OCI-LY1 (cell line): ENCODE data around the gene DKK3.

Experiments
- H2AFZ ChIP-seq: fragments of 200-600 bp; sonication (generic), shearing (Covaris generic); 2 replicates; pipeline ENCODE4 v1.6.0; 2014; ENCODE audit warnings: antibody characterized with exemption, mild to moderate bottlenecking, low read length
- H3F3A ChIP-seq: fragments of 200-600 bp; sonication (generic), shearing (Covaris generic); 2 replicates; pipeline ENCODE4 v1.6.0; 2014; ENCODE audit warnings: mild to moderate bottlenecking, antibody characterized with exemption, low read length, moderate library complexity; ENCODE audit not compliant: insufficient read depth
- H3K27ac ChIP-seq: fragments of 200-600 bp; sonication (generic); 2 replicates; pipeline ENCODE4 v1.5.1; 2014; ENCODE audit warnings: low read length, mixed run types, mild to moderate bottlenecking, low read depth; ENCODE audit not compliant: poor library complexity, severe bottlenecking
- H3K27me3 ChIP-seq: fragments of 200-600 bp; sonication (generic); 2 replicates; pipeline ENCODE4 v1.6.0; 2014; ENCODE audit warnings: antibody characterized with exemption, mild to moderate bottlenecking, low read length, moderate library complexity; ENCODE audit not compliant: insufficient read depth
- H3K36me3 ChIP-seq: fragments of 200-600 bp; sonication (generic); 2 replicates; pipeline ENCODE4 v1.6.1; 2014; ENCODE audit warnings: mild to moderate bottlenecking, antibody characterized with exemption, low read length, moderate library complexity, mixed read lengths; ENCODE audit not compliant: insufficient read depth
- H3K4me1 ChIP-seq: fragments of 200-600 bp; sonication (generic); 2 replicates; pipeline ENCODE4 v1.5.1; 2014; ENCODE audit warnings: mild to moderate bottlenecking, low read length, moderate library complexity; ENCODE audit not compliant: insufficient read depth, severe bottlenecking
- H3K4me2 ChIP-seq: fragments of 200-600 bp; sonication (generic), shearing (Covaris generic); 2 replicates; pipeline ENCODE4 v1.6.1; 2014; ENCODE audit warnings: low read length
- H3K4me3 ChIP-seq: fragments of 200-600 bp; sonication (generic); 2 replicates; pipeline ENCODE4 v1.5.1; 2014; ENCODE audit warnings: low read length, low read depth, mild to moderate bottlenecking, mixed read lengths; ENCODE audit not compliant: poor library complexity, severe bottlenecking
- H3K79me2 ChIP-seq: fragments of 200-600 bp; shearing (Covaris generic); 2 replicates; pipeline ENCODE4 v1.6.1; 2016; ENCODE audit warnings: mixed run types, low read length, mixed read lengths; ENCODE audit not compliant: insufficient read depth
- H3K9ac ChIP-seq: fragments of 200-600 bp; sonication (generic), shearing (Covaris generic); 2 replicates; pipeline ENCODE4 v1.6.1; 2014; ENCODE audit warnings: mild to moderate bottlenecking, low read length, mixed read lengths
- H3K9me2 ChIP-seq: fragments of 200-600 bp; sonication (generic), shearing (Covaris generic); 2 replicates; pipeline ENCODE4 v1.6.1; 2014; ENCODE audit warnings: low read depth, mild to moderate bottlenecking, low read length, mixed read lengths
- H3K9me3 ChIP-seq: fragments of 200-600 bp; shearing (Covaris generic); 2 replicates; pipeline ENCODE4 v1.6.1; 2014; ENCODE audit warnings: low read length, mixed read lengths
- H4K20me1 ChIP-seq: fragments of 200-600 bp; sonication (generic), shearing (Covaris generic); 2 replicates; pipeline ENCODE4 v1.6.0; 2016; ENCODE audit warnings: mild to moderate bottlenecking, low read length; ENCODE audit not compliant: insufficient read depth
- EZH2 ChIP-seq: fragments of 200-600 bp; sonication (generic), shearing (Covaris generic); IDR thresholded peaks from 2 replicates; pipeline ENCODE4 v1.8.0; 2017; ENCODE audit warnings: borderline replicate concordance, mixed run types, mild to moderate bottlenecking, antibody characterized with exemption, low read length, moderate library complexity, mixed read lengths
- TF ChIP-seq, protein P1 (sequence below): fragments of 200-600 bp; sonication (generic), shearing (Covaris generic); IDR thresholded peaks from 2 replicates; pipeline ENCODE4 v1.5.1; 2017; ENCODE audit warnings: mild to moderate bottlenecking, antibody characterized with exemption, low read length, moderate library complexity, mixed read lengths

The DKK3 gene

GRCh38 chr11:11946180-11946579, 62.2 kb downstream of the DKK3 start:
- H3K4me3 ChIP-seq: no peak overlapping the region
- H3K79me2 ChIP-seq: no peaks in the 10 kb centered on the region
- H3K4me1 ChIP-seq: no peaks in the 10 kb centered on the region
- no peaks in the 10 kb centered on the region for H3F3A ChIP-seq
- no peaks in the 10 kb centered on the region for H4K20me1 ChIP-seq
- H3K9me2 ChIP-seq: no peaks in the 10 kb centered on the region
- no peak overlapping the region for H3K9ac ChIP-seq
- H3K27me3 ChIP-seq: no peaks in the 10 kb centered on the region
- no peaks in the 10 kb centered on the region for H3K9me3 ChIP-seq
- no peak overlapping the region for H3K4me2 ChIP-seq
- peaks cover 60% of the 10 kb centered on the region; the same call in 1 of the 2 replicates for H3K36me3 ChIP-seq
- no peak overlapping the region for H3K27ac ChIP-seq
- H2AFZ ChIP-seq: no peak overlapping the region
- TF ChIP-seq, protein P1, sequence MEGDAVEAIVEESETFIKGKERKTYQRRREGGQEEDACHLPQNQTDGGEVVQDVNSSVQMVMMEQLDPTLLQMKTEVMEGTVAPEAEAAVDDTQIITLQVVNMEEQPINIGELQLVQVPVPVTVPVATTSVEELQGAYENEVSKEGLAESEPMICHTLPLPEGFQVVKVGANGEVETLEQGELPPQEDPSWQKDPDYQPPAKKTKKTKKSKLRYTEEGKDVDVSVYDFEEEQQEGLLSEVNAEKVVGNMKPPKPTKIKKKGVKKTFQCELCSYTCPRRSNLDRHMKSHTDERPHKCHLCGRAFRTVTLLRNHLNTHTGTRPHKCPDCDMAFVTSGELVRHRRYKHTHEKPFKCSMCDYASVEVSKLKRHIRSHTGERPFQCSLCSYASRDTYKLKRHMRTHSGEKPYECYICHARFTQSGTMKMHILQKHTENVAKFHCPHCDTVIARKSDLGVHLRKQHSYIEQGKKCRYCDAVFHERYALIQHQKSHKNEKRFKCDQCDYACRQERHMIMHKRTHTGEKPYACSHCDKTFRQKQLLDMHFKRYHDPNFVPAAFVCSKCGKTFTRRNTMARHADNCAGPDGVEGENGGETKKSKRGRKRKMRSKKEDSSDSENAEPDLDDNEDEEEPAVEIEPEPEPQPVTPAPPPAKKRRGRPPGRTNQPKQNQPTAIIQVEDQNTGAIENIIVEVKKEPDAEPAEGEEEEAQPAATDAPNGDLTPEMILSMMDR: no peak
- no peak for TF ChIP-seq EZH2

DNA sequence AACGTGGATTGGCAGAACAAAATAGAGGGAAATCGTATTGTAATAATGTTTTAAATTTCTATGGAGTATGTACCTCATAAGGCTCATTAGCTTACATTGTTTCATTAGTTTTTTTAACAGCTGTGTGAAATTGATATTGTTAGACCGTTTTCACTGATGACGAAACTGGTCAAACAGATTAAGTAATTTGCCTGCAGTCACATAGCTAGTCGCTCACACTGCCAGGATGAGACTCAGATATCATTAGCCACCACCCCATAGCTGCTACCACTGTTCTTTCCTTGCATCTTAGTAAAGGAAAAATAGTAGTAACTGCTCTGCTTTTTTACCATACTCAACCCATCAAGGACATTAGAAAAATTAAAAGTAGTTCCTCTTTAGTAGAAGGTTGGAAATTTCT, 64.0 kb downstream of the DKK3 start:
- no peaks in the 10 kb centered on the region for H3K9me3 ChIP-seq
- TF ChIP-seq EZH2: no peak
- TF ChIP-seq, protein P1: no peak

GRCh38 chr11:11942668-11943067, 65.8 kb downstream of the DKK3 start:
- no peaks in the 10 kb centered on the region for H3K9me2 ChIP-seq
- H3K36me3 ChIP-seq: peaks cover 58% of the 10 kb centered on the region; the same call in 1 of the 2 replicates
- no peaks in the 10 kb centered on the region for H3K9me3 ChIP-seq
- H3F3A ChIP-seq: no peaks in the 10 kb centered on the region
- H3K27ac ChIP-seq: no peak overlapping the region
- no peaks in the 10 kb centered on the region for H3K27me3 ChIP-seq
- no peak overlapping the region for H3K9ac ChIP-seq
- H3K4me2 ChIP-seq: no peak overlapping the region
- H4K20me1 ChIP-seq: no peaks in the 10 kb centered on the region
- TF ChIP-seq, protein P1: no peak
- no peak for TF ChIP-seq EZH2
- H3K79me2 ChIP-seq: no peaks in the 10 kb centered on the region
- H2AFZ ChIP-seq: no peak overlapping the region
- H3K4me3 ChIP-seq: no peak overlapping the region
- H3K4me1 ChIP-seq: no peaks in the 10 kb centered on the region

More for the DNA sequence above, 64.0 kb downstream of the DKK3 start:
- Histone ChIP-seq H4K20me1 (no peaks in the 10 kb centered on the region), H3K79me2 (no peaks in the 10 kb centered on the region), H3K4me3 (no peak overlapping the region), H3K4me2 (no peak overlapping the region), H3K36me3 (peaks cover 52% of the 10 kb centered on the region; the same call in 1 of the 2 replicates), H2AFZ (no peak overlapping the region), H3F3A (no peaks in the 10 kb centered on the region), H3K9me2 (no peaks in the 10 kb centered on the region), H3K9ac (no peak overlapping the region), H3K27ac (no peak overlapping the region), H3K27me3 (no peaks in the 10 kb centered on the region), H3K4me1 (no peaks in the 10 kb centered on the region)
